Osteoblast (primary cell): ENCODE data around the gene SOX13. TPM values are rescaled to one million over a fixed set of nuclear protein-coding genes. Genes with fewer than 3 reads are reported as not detected.
A peak's percentile ranks its signal among the peaks of the same experiment; 100 is the strongest.

Experiments used
- DNase-seq: peaks from one replicate; pipeline ENCODE4 v3.0.0; 2011; ENCODE audit warnings: low spot score, mixed read lengths; ENCODE audit not compliant: insufficient read length; ENCODE audit errors: missing footprints
- H2AFZ ChIP-seq: 2 replicates; pipeline ENCODE4 v1.6.0; 2011; ENCODE audit warnings: mild to moderate bottlenecking, low read length
- H3K27ac ChIP-seq: 2 replicates; pipeline ENCODE4 v1.5.1; 2011; ENCODE audit warnings: mild to moderate bottlenecking, low read depth, low read length, moderate library complexity
- H3K27me3 ChIP-seq: 2 replicates; pipeline ENCODE4 v1.6.0; 2012; ENCODE audit warnings: mild to moderate bottlenecking, control low read depth, inconsistent platforms, low read length, moderate library complexity; ENCODE audit not compliant: insufficient read depth
- H3K36me3 ChIP-seq: 2 replicates; pipeline ENCODE4 v1.5.1; 2011; ENCODE audit warnings: mild to moderate bottlenecking, low read length, control low read depth, moderate library complexity; ENCODE audit not compliant: insufficient read depth
- H3K4me1 ChIP-seq: 2 replicates; pipeline ENCODE4 v1.5.1; 2011; ENCODE audit warnings: mild to moderate bottlenecking, low read length, control low read depth, moderate library complexity; ENCODE audit not compliant: insufficient read depth
- H3K4me2 ChIP-seq: 2 replicates; pipeline ENCODE4 v1.6.0; 2011; ENCODE audit warnings: mild to moderate bottlenecking, low read length; ENCODE audit not compliant: insufficient read depth
- H3K4me3 ChIP-seq: fragments of 200-600 bp; sonication (generic); 3 replicates; pipeline ENCODE4 v1.5.1; 2012; ENCODE audit warnings: mild to moderate bottlenecking, low read length, inconsistent platforms; ENCODE audit not compliant: insufficient read depth
- H3K79me2 ChIP-seq: 2 replicates; pipeline ENCODE4 v1.6.0; 2012; ENCODE audit warnings: mild to moderate bottlenecking, low read length, control low read depth, inconsistent platforms; ENCODE audit not compliant: insufficient read depth
- H3K9me3 ChIP-seq: 2 replicates; pipeline ENCODE4 v1.5.1; 2011; ENCODE audit warnings: low read depth, low read length, control low read depth
- H4K20me1 ChIP-seq: 2 replicates; pipeline ENCODE4 v1.6.0; 2012; ENCODE audit warnings: mild to moderate bottlenecking, low read length, control low read depth; ENCODE audit not compliant: insufficient read depth
- total RNA-seq: library from RNA; depleted of rRNA; stranded (reverse); fragments of >200 nt; gene quantifications from 2 replicates; pipeline ENCODE4 v1.2.3, GENCODE V29; 2012
- TF ChIP-seq, protein P1 (sequence below): IDR thresholded peaks from 2 replicates; pipeline ENCODE4 v1.5.1; 2011; ENCODE audit warnings: mild to moderate bottlenecking, low read depth, low read length, moderate library complexity; ENCODE audit errors: extremely low read depth

SOX13 gene
- total RNA-seq, 1 donor = 9.0 TPM

DNA sequence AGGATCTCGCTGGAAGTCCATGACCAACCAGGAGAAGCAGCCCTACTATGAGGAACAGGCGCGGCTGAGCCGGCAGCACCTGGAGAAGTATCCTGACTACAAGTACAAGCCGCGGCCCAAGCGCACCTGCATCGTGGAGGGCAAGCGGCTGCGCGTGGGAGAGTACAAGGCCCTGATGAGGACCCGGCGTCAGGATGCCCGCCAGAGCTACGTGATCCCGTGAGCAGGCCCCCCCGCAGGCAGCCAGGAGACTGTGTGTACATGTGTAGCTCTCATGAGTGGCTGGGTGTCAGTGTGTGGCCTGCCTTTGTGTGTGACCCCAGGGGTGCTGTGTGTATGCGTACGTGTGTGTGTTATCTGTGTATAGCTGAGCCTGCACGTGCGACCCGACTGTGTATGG is 51.7 kb downstream of the SOX13 start:
- TF ChIP-seq, protein P1, sequence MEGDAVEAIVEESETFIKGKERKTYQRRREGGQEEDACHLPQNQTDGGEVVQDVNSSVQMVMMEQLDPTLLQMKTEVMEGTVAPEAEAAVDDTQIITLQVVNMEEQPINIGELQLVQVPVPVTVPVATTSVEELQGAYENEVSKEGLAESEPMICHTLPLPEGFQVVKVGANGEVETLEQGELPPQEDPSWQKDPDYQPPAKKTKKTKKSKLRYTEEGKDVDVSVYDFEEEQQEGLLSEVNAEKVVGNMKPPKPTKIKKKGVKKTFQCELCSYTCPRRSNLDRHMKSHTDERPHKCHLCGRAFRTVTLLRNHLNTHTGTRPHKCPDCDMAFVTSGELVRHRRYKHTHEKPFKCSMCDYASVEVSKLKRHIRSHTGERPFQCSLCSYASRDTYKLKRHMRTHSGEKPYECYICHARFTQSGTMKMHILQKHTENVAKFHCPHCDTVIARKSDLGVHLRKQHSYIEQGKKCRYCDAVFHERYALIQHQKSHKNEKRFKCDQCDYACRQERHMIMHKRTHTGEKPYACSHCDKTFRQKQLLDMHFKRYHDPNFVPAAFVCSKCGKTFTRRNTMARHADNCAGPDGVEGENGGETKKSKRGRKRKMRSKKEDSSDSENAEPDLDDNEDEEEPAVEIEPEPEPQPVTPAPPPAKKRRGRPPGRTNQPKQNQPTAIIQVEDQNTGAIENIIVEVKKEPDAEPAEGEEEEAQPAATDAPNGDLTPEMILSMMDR = no peak
- Histone ChIP-seq H3K36me3 (peaks cover 3% of the 10 kb centered on the region), H3K9me3 (no peaks in the 10 kb centered on the region)

GRCh38 chr1:204125759-204126351 is 52.9 kb downstream of the SOX13 start:
- Histone ChIP-seq H3K27ac (no peak overlapping the region), H3K79me2 (no peaks in the 10 kb centered on the region), H3K36me3 (peaks cover 3% of the 10 kb centered on the region), H2AFZ (no peak overlapping the region), H3K9me3 (no peaks in the 10 kb centered on the region), H3K4me1 (peaks cover 24% of the 10 kb centered on the region), H3K4me3 (no peak overlapping the region), H3K27me3 (no peaks in the 10 kb centered on the region), H4K20me1 (no peaks in the 10 kb centered on the region), H3K4me2 (no peak overlapping the region)
- TF ChIP-seq, protein P1 = no peak
- DNase-seq = peak; percentile 55

More for the DNA sequence above, 51.7 kb downstream of the SOX13 start:
- DNase-seq = peak; percentile 39
- Histone ChIP-seq H3K4me1 (peaks cover 17% of the 10 kb centered on the region), H3K79me2 (no peaks in the 10 kb centered on the region), H3K27me3 (no peaks in the 10 kb centered on the region), H3K4me3 (no peak overlapping the region), H2AFZ (no peak overlapping the region), H4K20me1 (no peaks in the 10 kb centered on the region), H3K4me2 (no peak overlapping the region), H3K27ac (no peak overlapping the region)

DNA sequence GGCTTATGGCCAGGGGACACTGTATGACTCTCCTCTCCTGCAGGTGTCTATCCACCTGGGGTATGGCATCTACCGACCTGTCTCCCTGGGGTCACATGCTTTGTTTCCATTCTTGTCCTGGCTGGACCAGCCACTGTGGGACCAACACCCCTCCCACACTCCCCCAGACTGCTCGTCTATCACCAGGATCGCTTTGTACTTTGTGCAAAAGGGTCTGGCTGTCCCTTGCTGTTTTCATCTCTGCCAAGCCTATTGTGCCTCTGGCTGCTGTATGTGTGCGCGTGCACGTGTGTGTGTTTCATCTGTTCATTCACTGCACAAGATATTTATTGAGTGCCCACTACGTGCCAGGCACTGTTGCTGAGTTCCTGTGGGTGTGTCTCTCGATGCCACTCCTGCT is 53.5 kb downstream of the SOX13 start:
- DNase-seq = peak; percentile 59
- no peaks in the 10 kb centered on the region for H3K27me3 ChIP-seq
- no peaks in the 10 kb centered on the region for H3K9me3 ChIP-seq
- no peaks in the 10 kb centered on the region for H3K79me2 ChIP-seq
- no peak overlapping the region for H3K4me2 ChIP-seq
- H3K4me1 ChIP-seq = peaks cover 29% of the 10 kb centered on the region
- H3K27ac ChIP-seq = no peak overlapping the region
- no peak overlapping the region for H2AFZ ChIP-seq
- H4K20me1 ChIP-seq = no peaks in the 10 kb centered on the region
- peaks cover 3% of the 10 kb centered on the region for H3K36me3 ChIP-seq
- TF ChIP-seq, protein P1 = no peak
- H3K4me3 ChIP-seq = no peak overlapping the region

GRCh38 chr1:204126956-204127355 is 54.0 kb downstream of the SOX13 start:
- no peak overlapping the region for H2AFZ ChIP-seq
- TF ChIP-seq, protein P1 = no peak
- peaks cover 3% of the 10 kb centered on the region for H3K36me3 ChIP-seq
- H3K79me2 ChIP-seq = no peaks in the 10 kb centered on the region
- no peaks in the 10 kb centered on the region for H4K20me1 ChIP-seq
- peak; percentile 35 for DNase-seq
- no peaks in the 10 kb centered on the region for H3K27me3 ChIP-seq
- peaks cover 32% of the 10 kb centered on the region for H3K4me1 ChIP-seq
- H3K9me3 ChIP-seq = no peaks in the 10 kb centered on the region
- H3K4me3 ChIP-seq = no peak overlapping the region
- no peak overlapping the region for H3K4me2 ChIP-seq
- H3K27ac ChIP-seq = no peak overlapping the region
